GM12878 (cell line): ENCODE data around the gene HOXB6. TPM values are rescaled to one million over a fixed set of nuclear protein-coding genes. Genes with fewer than 3 reads are reported as not detected.

Experiments
- ATAC-seq: fragments of 200-7000 bp; cut with Tn5 transposase; 3 replicates; pipeline ENCODE4 v1.9.1; 2020; ENCODE audit warnings: mild to moderate bottlenecking, moderate library complexity
- BruUV-seq: library from RNA; stranded (reverse); fragments of 400-500 nt; replicated peaks from 2 replicates; lab custom pipeline; 2021; lab: Mats Ljungman, UMichigan
- CTCF ChIA-PET: fragments of 300-600 bp; sonication (Branson Sonifier 250); formaldehyde crosslinking; extraction: SDS; loops from one replicate; lab custom pipeline; 2021; ENCODE audit warnings: inconsistent platforms; lab: Yijun Ruan, JAX
- POLR2A ChIA-PET: fragments of 350-600 bp; formaldehyde crosslinking; extraction: SDS; loops from one replicate; lab custom pipeline; 2021; ENCODE audit warnings: inconsistent platforms; lab: Charles Lee
- RAD21 ChIA-PET: fragments of 300-600 bp; sonication (Branson Sonifier 250); formaldehyde crosslinking; loops from one replicate; lab custom pipeline; 2023; ENCODE audit warnings: antibody characterized with exemption; ENCODE audit not compliant: unreplicated experiment; lab: Charles Lee
- SMC1A ChIA-PET: fragments of 300-600 bp; sonication (Branson Sonifier 250); formaldehyde crosslinking; loops from one replicate; lab custom pipeline; 2023; ENCODE audit not compliant: unreplicated experiment, uncharacterized antibody; lab: Charles Lee
- DNase-seq: peaks from one replicate; pipeline ENCODE4 v3.0.0-alpha.2; 2011; ENCODE audit warnings: low read depth, low spot score
- FAIRE-seq: peaks from 3 replicates; lab custom pipeline; 2011; peaks lifted over from hg19 to GRCh38; lab: Jason Lieb, UNC
- H2AFZ ChIP-seq: 2 replicates; pipeline ENCODE4 v1.6.0; 2011; ENCODE audit warnings: low read depth, low read length, control low read depth; ENCODE audit not compliant: control insufficient read depth
- H3K27ac ChIP-seq: 2 replicates; pipeline ENCODE4 v1.5.1; 2011; ENCODE audit warnings: control low read depth; ENCODE audit not compliant: control insufficient read depth, insufficient read depth
- H3K27me3 ChIP-seq, 2 experiments: replicated peaks in 1 of 2; 2 replicates each; pipeline versions ENCODE4 v1.6.0 to v1.6.1; 2011; ENCODE audit warnings: low read length in 1 of 2; ENCODE audit not compliant: control insufficient read depth in 2 of 2, insufficient read depth in 2 of 2
- H3K36me3 ChIP-seq, 2 experiments: 2 replicates each; pipeline ENCODE4 v1.5.1; 2011; ENCODE audit warnings: low read length in 1 of 2; ENCODE audit not compliant: control insufficient read depth in 2 of 2, insufficient read depth in 2 of 2
- H3K4me1 ChIP-seq: 2 replicates; pipeline ENCODE4 v1.6.1; 2011; ENCODE audit warnings: mild to moderate bottlenecking, low read length, moderate library complexity, mixed read lengths; ENCODE audit not compliant: control insufficient read depth, insufficient read depth
- H3K4me2 ChIP-seq: 2 replicates; pipeline ENCODE4 v1.6.0; 2011; ENCODE audit warnings: control low read depth; ENCODE audit not compliant: control insufficient read depth, insufficient read depth
- H3K4me3 ChIP-seq: fragments of 200-600 bp; sonication (generic); 2 replicates; pipeline ENCODE4 v1.5.1; 2016
- H3K79me2 ChIP-seq: 2 replicates; pipeline ENCODE4 v1.6.0; 2011; ENCODE audit warnings: low read length; ENCODE audit not compliant: control insufficient read depth, insufficient read depth
- H3K9ac ChIP-seq: 2 replicates; pipeline ENCODE4 v1.8.0; 2011; ENCODE audit warnings: low read length, control low read depth, mixed read lengths; ENCODE audit not compliant: control insufficient read depth, insufficient read depth
- H3K9me3 ChIP-seq: replicated peaks from 3 replicates; pipeline ENCODE4 v1.5.1; 2011; ENCODE audit warnings: mild to moderate bottlenecking, low read length; ENCODE audit not compliant: control insufficient read depth, insufficient read depth
- H4K20me1 ChIP-seq: 2 replicates; pipeline ENCODE4 v1.6.0; 2011; ENCODE audit not compliant: control insufficient read depth, insufficient read depth
- BCL11A ChIP-seq: IDR thresholded peaks from 2 replicates; pipeline ENCODE4 v1.6.1; 2011; ENCODE audit warnings: low read depth, low read length
- GATAD2B ChIP-seq: fragments of 450-650 bp; conservative IDR thresholded peaks from 2 replicates; pipeline ENCODE4 v1.6.1; 2017; ENCODE audit warnings: low read depth, mild to moderate bottlenecking, moderate library complexity
- IKZF1 ChIP-seq: fragments of 450-650 bp; conservative IDR thresholded peaks from 2 replicates; pipeline ENCODE4 v1.6.1; 2017; ENCODE audit warnings: antibody characterized with exemption, mild to moderate bottlenecking
- JUND ChIP-seq: IDR thresholded peaks from 2 replicates; pipeline ENCODE4 v1.6.1; 2012; ENCODE audit warnings: low read depth, mild to moderate bottlenecking, low read length, improper control_type of control experiment, moderate library complexity
- LARP7 ChIP-seq: fragments of 450-650 bp; IDR thresholded peaks from 2 replicates; pipeline ENCODE4 v1.6.1; 2017; ENCODE audit warnings: mild to moderate bottlenecking
- MEF2B ChIP-seq: fragments of 450-650 bp; IDR thresholded peaks from 2 replicates; pipeline ENCODE4 v1.6.1; 2018; ENCODE audit warnings: mild to moderate bottlenecking, moderate library complexity; ENCODE audit not compliant: partially characterized antibody, poor library complexity, severe bottlenecking
- NFYA ChIP-seq: IDR thresholded peaks from 2 replicates; pipeline ENCODE4 v1.6.1; 2011; ENCODE audit warnings: low read depth, mild to moderate bottlenecking, low read length, improper control_type of control experiment, borderline replicate concordance
- ZBED1 ChIP-seq: IDR thresholded peaks from 2 replicates; pipeline ENCODE4 v1.6.1; 2016; ENCODE audit warnings: borderline replicate concordance
- ZNF384 ChIP-seq: IDR thresholded peaks from 2 replicates; pipeline ENCODE4 v1.6.1; 2012; ENCODE audit warnings: low read depth, mild to moderate bottlenecking, low read length, improper control_type of control experiment, borderline replicate concordance
- WGBS: methylation state at CpG from one replicate; pipeline ENCODE4 v1.1.6; 2016; ENCODE audit warnings: low lambda C conversion rate; ENCODE audit not compliant: insufficient replicate concordance, insufficient coverage; ENCODE audit errors: missing lambda C conversion rate; 5-methylcytosine and 5-hydroxymethylcytosine counted together
- in situ Hi-C: fragments of 300-500 bp; cut with MboI; formaldehyde crosslinking; loops from 9 replicates; pipeline ENCODE4 v1.14.3; 2018; ENCODE audit warnings: mixed read lengths
- intact Hi-C: fragments of 100-400 bp; cut with micrococcal nuclease; formaldehyde crosslinking; loops from one replicate; pipeline ENCODE4 v1.14.2; 2022; ENCODE audit not compliant: unreplicated experiment
- polyA plus RNA-seq, 11 experiments: library from polyadenylated mRNA; depleted of rRNA in 4 of 11; unstranded in 6 of 11; stranded (reverse) in 5 of 11; fragments of >200 nt; fragmentation: Nextera tagmentation in 4 of 11; fragmentation: Illumina TruSeq in 1 of 11; extraction: Ambion mirVana in 4 of 11; extraction: Trizol in 1 of 11; gene quantifications; 1 replicate in 1 of 11; 2 replicates in 10 of 11; pipeline versions ENCODE4 v1.2.1 to v1.2.3, GENCODE V29; 2011 to 2016; ENCODE audit warnings: inconsistent platforms in 2 of 11, missing spikeins in 2 of 11, low read depth in 1 of 11
- total RNA-seq, 4 experiments: library from RNA; depleted of rRNA in 3 of 4; stranded (reverse); fragments of >200 nt in 3 of 4; fragmentation: Illumina TruSeq in 1 of 4; extraction: Trizol in 1 of 4; gene quantifications; 2 replicates each; pipeline versions ENCODE4 v1.2.1 to v1.2.3, GENCODE V29; 2013 to 2021
- TF ChIP-seq, protein P1 (sequence below): fragments of 450-650 bp; conservative IDR thresholded peaks from 2 replicates; pipeline ENCODE4 v1.6.1; 2017; ENCODE audit warnings: mild to moderate bottlenecking, moderate library complexity
- TF ChIP-seq, protein P2 (sequence below): IDR thresholded peaks from 2 replicates; pipeline ENCODE4 v1.6.1; 2011; ENCODE audit warnings: borderline replicate concordance, low read depth, mild to moderate bottlenecking, moderate library complexity, mixed read lengths, low read length; ENCODE audit not compliant: insufficient read depth; ENCODE audit errors: extremely low read length

The HOXB6 gene
- total and polyA plus RNA-seq, 10 of the 15 experiments (the other 5 are each of a cell fraction or from before 2014, with no cell fraction given) = 0.04 to 0.51 (median 0.09) TPM; not detected in 2

DNA sequence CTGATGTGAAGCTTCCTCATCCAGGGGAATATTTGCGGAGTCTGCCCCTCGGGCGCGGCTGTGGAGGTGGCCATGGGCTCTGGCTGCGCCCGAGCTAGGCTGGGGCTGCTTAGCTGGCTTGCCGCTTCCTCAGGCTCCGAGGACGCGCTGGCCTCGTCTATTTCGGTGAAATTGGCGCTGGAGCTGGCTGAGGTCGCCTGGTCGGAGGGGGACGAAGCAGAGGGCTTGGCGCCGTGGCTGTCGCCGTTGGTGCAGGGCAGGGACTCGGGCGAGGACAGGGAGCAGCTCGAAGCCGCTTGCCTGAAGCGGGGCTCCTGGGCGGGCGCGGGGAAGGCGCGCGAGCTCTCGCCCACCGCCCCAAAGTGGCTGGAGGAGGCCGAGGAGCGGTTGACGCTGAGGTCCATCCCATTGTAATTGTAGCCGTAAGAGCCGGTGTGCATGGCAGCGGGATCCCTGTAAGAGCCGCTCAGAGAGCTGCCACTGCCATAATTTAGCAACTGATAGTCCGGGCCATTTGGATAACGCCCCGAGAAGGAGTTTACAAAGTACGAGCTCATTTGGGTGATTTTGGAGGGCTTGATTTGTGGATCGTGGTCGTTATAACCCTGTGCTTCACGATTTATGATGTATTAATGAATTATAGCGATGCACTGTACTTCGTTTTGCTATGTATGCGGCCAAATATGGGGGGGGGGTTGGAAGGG is 11.5 kb downstream of the HOXB6 start, which contains the start of gene HOXB5:
TSS of gene HOXB5 (minus strand) at position 654 of the 704 bp plus-strand sequence. CDS start at position 557, 97 bp downstream.
- Histone ChIP-seq H3K27ac (no peak within 1 kb of the TSS), H3K9me3 (no peaks in the 10 kb centered on the region), H3K4me2 (peak within 1 kb of the TSS; percentile 98), H3K36me3 (no peaks in the 10 kb centered on the region), H3K4me1 (peaks cover 10% of the 10 kb centered on the region), H2AFZ (peak within 1 kb of the TSS; percentile 67), H3K27me3 (peaks cover 5 to 26% of the 10 kb centered on the region in 2 experiments), H3K9ac (no peak within 1 kb of the TSS), H3K79me2 (no peaks in the 10 kb centered on the region), H3K4me3 (peak within 1 kb of the TSS; percentile 74), H4K20me1 (no peaks in the 10 kb centered on the region)
- ChIA-PET SMC1A (interaction anchor here (0.8 to 4.3 kb wide), 42 partner anchors 8 to 517 kb away, joined by 3 to 47 read pairs (median 4); partner anchors contain the start of gene HOXB8), POLR2A (interaction anchor here (0.5 to 1.5 kb wide), 8 partner anchors 9 to 454 kb away, joined by 3 to 7 read pairs (median 3); no protein-coding TSS in a partner anchor), RAD21 (interaction anchor here (0.6 to 3.8 kb wide), 58 partner anchors 8 to 581 kb away, joined by 3 to 35 read pairs (median 4); no protein-coding TSS in a partner anchor), CTCF (interaction anchor here (0.6 to 4.8 kb wide), 76 partner anchors 15 to 568 kb away, joined by 3 to 113 read pairs (median 4); partner anchors contain the start of genes HOXB7 and HOXB8)
- no peak for DNase-seq
- ATAC-seq = peak; percentile 25
- in situ Hi-C loops (no loop called here), intact Hi-C loops (loop anchor here (1.0 kb wide), 1 partner anchor 332 kb away; no protein-coding TSS in a partner anchor)
- TF ChIP-seq ZBED1 (no peak), GATAD2B (0 out of 2 replicates have a peak, but pooled peaks have one; percentile 16), MEF2B (no peak), BCL11A (no peak), JUND (no peak), LARP7 (peak; percentile 15; the same call in 1 of the 2 replicates), NFYA (no peak), ZNF384 (no peak), IKZF1 (0 out of 2 replicates have a peak, but pooled peaks have one; percentile 2)
- TF ChIP-seq, protein P1, sequence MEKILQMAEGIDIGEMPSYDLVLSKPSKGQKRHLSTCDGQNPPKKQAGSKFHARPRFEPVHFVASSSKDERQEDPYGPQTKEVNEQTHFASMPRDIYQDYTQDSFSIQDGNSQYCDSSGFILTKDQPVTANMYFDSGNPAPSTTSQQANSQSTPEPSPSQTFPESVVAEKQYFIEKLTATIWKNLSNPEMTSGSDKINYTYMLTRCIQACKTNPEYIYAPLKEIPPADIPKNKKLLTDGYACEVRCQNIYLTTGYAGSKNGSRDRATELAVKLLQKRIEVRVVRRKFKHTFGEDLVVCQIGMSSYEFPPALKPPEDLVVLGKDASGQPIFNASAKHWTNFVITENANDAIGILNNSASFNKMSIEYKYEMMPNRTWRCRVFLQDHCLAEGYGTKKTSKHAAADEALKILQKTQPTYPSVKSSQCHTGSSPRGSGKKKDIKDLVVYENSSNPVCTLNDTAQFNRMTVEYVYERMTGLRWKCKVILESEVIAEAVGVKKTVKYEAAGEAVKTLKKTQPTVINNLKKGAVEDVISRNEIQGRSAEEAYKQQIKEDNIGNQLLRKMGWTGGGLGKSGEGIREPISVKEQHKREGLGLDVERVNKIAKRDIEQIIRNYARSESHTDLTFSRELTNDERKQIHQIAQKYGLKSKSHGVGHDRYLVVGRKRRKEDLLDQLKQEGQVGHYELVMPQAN = no peak
- TF ChIP-seq, protein P2, sequence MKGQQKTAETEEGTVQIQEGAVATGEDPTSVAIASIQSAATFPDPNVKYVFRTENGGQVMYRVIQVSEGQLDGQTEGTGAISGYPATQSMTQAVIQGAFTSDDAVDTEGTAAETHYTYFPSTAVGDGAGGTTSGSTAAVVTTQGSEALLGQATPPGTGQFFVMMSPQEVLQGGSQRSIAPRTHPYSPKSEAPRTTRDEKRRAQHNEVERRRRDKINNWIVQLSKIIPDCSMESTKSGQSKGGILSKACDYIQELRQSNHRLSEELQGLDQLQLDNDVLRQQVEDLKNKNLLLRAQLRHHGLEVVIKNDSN = no peak
- BruUV-seq = no TSS peak
- no peak for FAIRE-seq
- WGBS = 6% methylated on average over 49 of the region's 50 CpGs
